ENCODE data around the gene MLIP.

The MLIP gene

GRCh38 chr6:54096811-54097210 is 14.4 kb upstream of the MLIP start:
- no peak for DNase-seq

GRCh38 chr6:54097753-54098152 is 13.5 kb upstream of the MLIP start:
- DNase-seq, result no peak

- DNase-seq, result no peak
Observed at GRCh38 chr6:54098450-54099044, 12.7 kb upstream of the MLIP start.

GRCh38 chr6:54099225-54099624 is 12.0 kb upstream of the MLIP start:
- no peak for DNase-seq

- no peak for DNase-seq
Observed at GRCh38 chr6:54100411-54101006, 10.7 kb upstream of the MLIP start.

GRCh38 chr6:54102238-54102637 is 9.0 kb upstream of the MLIP start:
- DNase-seq, result no peak

GRCh38 chr6:54103497-54103896 is 7.7 kb upstream of the MLIP start:
- no peak for DNase-seq

- DNase-seq, result no peak
Observed at GRCh38 chr6:54106727-54107126, 4.5 kb upstream of the MLIP start.

GRCh38 chr6:54107470-54108090 is 3.7 kb upstream of the MLIP start:
- DNase-seq, result no peak

GRCh38 chr6:54108271-54108670 is 3.0 kb upstream of the MLIP start:
- DNase-seq, result no peak

- no peak for DNase-seq
Observed at GRCh38 chr6:54109586-54109985, 1.7 kb upstream of the MLIP start.

GRCh38 chr6:54112151-54112650 is 958 bp downstream of the MLIP start:
- no peak for DNase-seq

- DNase-seq, result no peak
Observed at GRCh38 chr6:54114991-54115390, 3.7 kb downstream of the MLIP start.

- DNase-seq, result no peak
Observed at GRCh38 chr6:54115966-54116365, 4.7 kb downstream of the MLIP start.

GRCh38 chr6:54118117-54118516 is 6.9 kb downstream of the MLIP start:
- no peak for DNase-seq

GRCh38 chr6:54125493-54125892 is 14.2 kb downstream of the MLIP start:
- no peak for DNase-seq

- no peak for DNase-seq
Observed at GRCh38 chr6:54130179-54130578, 18.9 kb downstream of the MLIP start.

GRCh38 chr6:54132587-54132986 is 21.3 kb downstream of the MLIP start:
- no peak for DNase-seq

- DNase-seq, result no peak
Observed at GRCh38 chr6:54133186-54133585, 21.9 kb downstream of the MLIP start.

- no peak for DNase-seq
Observed at GRCh38 chr6:54134935-54135334, 23.7 kb downstream of the MLIP start.

- DNase-seq, result no peak
Observed at GRCh38 chr6:54135665-54136369, 24.6 kb downstream of the MLIP start.

GRCh38 chr6:54138795-54139194 is 27.6 kb downstream of the MLIP start:
- DNase-seq, result no peak

GRCh38 chr6:54140811-54141210 is 29.6 kb downstream of the MLIP start:
- DNase-seq, result no peak

All from RPMI8226 (cell line).